Activated CD8-positive, alpha-beta memory T cell treated with anti-CD3 and anti-CD28 coated beads for 4 hours (primary cell): Measurements from ENCODE around the gene ETFB.

Source experiments
- DNase-seq, 2 donors: peaks; one replicate each; pipeline ENCODE4 v3.0.0-alpha.2; 2020; ENCODE audit warnings: low read depth in 2 of 2

The ETFB gene

GRCh38 chr19:51295382-51296126 is 70.6 kb downstream of the ETFB start:
- no peak for DNase-seq
